Measurements from ENCODE around the gene ERMAP. TPM values are rescaled to one million over a fixed set of nuclear protein-coding genes. Genes with fewer than 3 reads are reported as not detected.

The ERMAP gene
- total and polyA plus RNA-seq, 10 of the 15 experiments (the other 5 are each of a cell fraction or from before 2014, with no cell fraction given), result 1.4 to 6.8 (median 4.1) TPM

GRCh38 chr1:42851420-42851819 is 34.5 kb downstream of the ERMAP start (continued):
- TF ChIP-seq PRDM15 (CRISPR knock-in tag; IDR thresholded peaks at IDR 0.05), result no peak
- TF ChIP-seq SUZ12 (IDR thresholded peaks at IDR 0.05; ENCODE audit: unreplicated experiment), result no peak
- no peak for TF ChIP-seq HDGF (IDR thresholded peaks at IDR 0.05)

GRCh38 chr1:42851960-42852607 is 35.2 kb downstream of the ERMAP start:
- RAD21 ChIA-PET (ENCODE audit: unreplicated experiment), result no interaction called here

More at GRCh38 chr1:42851960-42852607, 35.2 kb downstream of the ERMAP start:
- Histone ChIP-seq H3K9me3 (replicated peaks; ENCODE audit: control insufficient read depth, insufficient read depth, low read length) (no peaks in the 10 kb centered on the region; the same call in 1 of the 3 replicates), H3K27me3 (replicated peaks in 1 of 2; ENCODE audit: control insufficient read depth in 2 of 2, insufficient read depth in 2 of 2, low read length in 1 of 2) (no peaks in the 10 kb centered on the region), H3K4me1 (ENCODE audit: control insufficient read depth, insufficient read depth, low read length) (peaks cover 6% of the 10 kb centered on the region; the same call in 1 of the 2 replicates), H3K36me3 (ENCODE audit: control insufficient read depth in 2 of 2, insufficient read depth in 2 of 2, low read length in 1 of 2) (peaks cover 8 to 10% of the 10 kb centered on the region in 2 experiments; a peak in 3 of 4 replicates), H4K20me1 (ENCODE audit: control insufficient read depth, insufficient read depth) (no peaks in the 10 kb centered on the region), H3K4me2 (ENCODE audit: control insufficient read depth, insufficient read depth) (no peak overlapping the region), H3K4me3 (no peak overlapping the region), H3K79me2 (ENCODE audit: control insufficient read depth, insufficient read depth, low read length) (peaks cover 21% of the 10 kb centered on the region), H3K27ac (ENCODE audit: control insufficient read depth, insufficient read depth) (peak overlapping the region; percentile 43), H2AFZ (ENCODE audit: control insufficient read depth, low read depth, low read length) (no peak overlapping the region), H3K9ac (ENCODE audit: control insufficient read depth, insufficient read depth, low read length) (no peak overlapping the region)
- SMC1A ChIA-PET (ENCODE audit: uncharacterized antibody, unreplicated experiment), result no interaction called here
- FAIRE-seq (peak; percentile 47), DNase-seq (ENCODE audit: low read depth, low spot score) (no peak), ATAC-seq (no peak)
- TF ChIP-seq NR2C1 (IDR thresholded peaks at IDR 0.05) (no peak), SPI1 (IDR thresholded peaks at IDR 0.05; ENCODE audit: borderline replicate concordance, insufficient read depth, low read depth, low read length) (peak; percentile 36; the same call in 1 of the 2 replicates)
- POLR2A ChIA-PET, result interaction anchor here (1.2 kb wide), 1 partner anchor 85 kb away, joined by 3 read pairs; no protein-coding TSS in a partner anchor
- 46% methylated on average over 2 of the region's 2 CpGs for WGBS (ENCODE audit: insufficient coverage, insufficient replicate concordance, low lambda C conversion rate, missing lambda C conversion rate)
- intact Hi-C loops (cut with micrococcal nuclease; ENCODE audit: unreplicated experiment) (no loop called here), in situ Hi-C loops (cut with MboI) (no loop called here)
- CTCF ChIA-PET, result interaction anchor here (0.8 to 1.6 kb wide), 2 partner anchors 16 to 71 kb away, joined by 3 to 5 read pairs; no protein-coding TSS in a partner anchor
- BruUV-seq (replicated peaks), result no TSS peak
